IPS DF 6.9 (cell line): ENCODE data around the gene FOXF1.

Experiments used
- DNase-seq: peaks from one replicate; pipeline ENCODE4 v3.0.0-alpha.2; 2013; ENCODE audit warnings: low read depth, low spot score
- H3K27ac ChIP-seq: one replicate; pipeline ENCODE4 v1.5.1; 2013; ENCODE audit warnings: low read length, control low read depth
- H3K27me3 ChIP-seq: 2 replicates; pipeline ENCODE4 v1.6.1; 2013; ENCODE audit warnings: mild to moderate bottlenecking, low read length; ENCODE audit not compliant: control insufficient read depth, insufficient read depth
- H3K36me3 ChIP-seq: 2 replicates; pipeline ENCODE4 v1.6.1; 2013; ENCODE audit warnings: low read length; ENCODE audit not compliant: control insufficient read depth, insufficient read depth
- H3K4me1 ChIP-seq: 2 replicates; pipeline ENCODE4 v1.6.1; 2013; ENCODE audit warnings: low read length; ENCODE audit not compliant: control insufficient read depth, insufficient read depth
- H3K4me3 ChIP-seq: 2 replicates; pipeline ENCODE4 v1.5.1; 2013; ENCODE audit warnings: mild to moderate bottlenecking, low read length
- H3K9me3 ChIP-seq: 2 replicates; pipeline ENCODE4 v1.6.1; 2013; ENCODE audit warnings: low read length, inconsistent platforms; ENCODE audit not compliant: control insufficient read depth, insufficient read depth
- WGBS: extraction: QIAGEN DNeasy Blood & Tissue Kit; methylation state at CpG from one replicate; pipeline ENCODE4 v1.1.7; 2013; ENCODE audit warnings: mixed read lengths, missing lambda C conversion rate; ENCODE audit not compliant: insufficient read length, insufficient coverage; 5-methylcytosine and 5-hydroxymethylcytosine counted together

Gene FOXF1

GRCh38 chr16:86517652-86518258, 7.4 kb downstream of the FOXF1 start:
- Histone ChIP-seq H3K27ac (no peak overlapping the region), H3K9me3 (no peaks in the 10 kb centered on the region), H3K27me3 (peaks cover 52% of the 10 kb centered on the region), H3K36me3 (no peaks in the 10 kb centered on the region), H3K4me1 (peaks cover 2% of the 10 kb centered on the region), H3K4me3 (no peak overlapping the region)
- WGBS: no CpG with 5 or more reads among the region's 17 CpGs
- no peak for DNase-seq

- H3K27me3 ChIP-seq: peaks cover 40% of the 10 kb centered on the region
- whole genome bisulfite sequencing: no CpG with 5 or more reads among the region's 16 CpGs
Observed at GRCh38 chr16:86519007-86519648, 8.8 kb downstream of the FOXF1 start.

GRCh38 chr16:86519649-86520316, 9.5 kb downstream of the FOXF1 start:
- no CpG with 5 or more reads among the region's 31 CpGs for WGBS
- DNase-seq: no peak
- no peaks in the 10 kb centered on the region; the same call in 1 of the 2 replicates for H3K4me1 ChIP-seq
- H3K9me3 ChIP-seq: no peaks in the 10 kb centered on the region
- H3K36me3 ChIP-seq: no peaks in the 10 kb centered on the region
- H3K27me3 ChIP-seq: peaks cover 36% of the 10 kb centered on the region
- no peak overlapping the region for H3K4me3 ChIP-seq
- no peak overlapping the region for H3K27ac ChIP-seq

More at GRCh38 chr16:86519007-86519648, 8.8 kb downstream of the FOXF1 start:
- Histone ChIP-seq H3K36me3 (no peaks in the 10 kb centered on the region), H3K27ac (no peak overlapping the region), H3K4me3 (no peak overlapping the region), H3K4me1 (no peaks in the 10 kb centered on the region; the same call in 1 of the 2 replicates), H3K9me3 (no peaks in the 10 kb centered on the region)
- no peak for DNase-seq

- no CpG with 5 or more reads among the region's 30 CpGs for WGBS
- Histone ChIP-seq H3K27me3 (peaks cover 29% of the 10 kb centered on the region), H3K27ac (no peak overlapping the region), H3K4me1 (no peaks in the 10 kb centered on the region; the same call in 1 of the 2 replicates), H3K4me3 (no peak overlapping the region), H3K9me3 (no peaks in the 10 kb centered on the region), H3K36me3 (no peaks in the 10 kb centered on the region)
- no peak for DNase-seq
Observed at GRCh38 chr16:86520317-86521210, 10.2 kb downstream of the FOXF1 start.

GRCh38 chr16:86521236-86522197, 11.2 kb downstream of the FOXF1 start:
- WGBS: no CpG with 5 or more reads among the region's 35 CpGs
- H3K9me3 ChIP-seq: no peaks in the 10 kb centered on the region
- H3K4me3 ChIP-seq: no peak overlapping the region
- no peaks in the 10 kb centered on the region for H3K36me3 ChIP-seq
- no peak overlapping the region for H3K27ac ChIP-seq
- H3K4me1 ChIP-seq: no peaks in the 10 kb centered on the region
- no peak for DNase-seq
- peaks cover 19% of the 10 kb centered on the region for H3K27me3 ChIP-seq

GRCh38 chr16:86522634-86523033, 12.3 kb downstream of the FOXF1 start:
- Histone ChIP-seq H3K9me3 (no peaks in the 10 kb centered on the region), H3K27me3 (peaks cover 8% of the 10 kb centered on the region; the same call in 1 of the 2 replicates), H3K4me1 (no peaks in the 10 kb centered on the region; the same call in 1 of the 2 replicates), H3K4me3 (no peak overlapping the region), H3K27ac (no peak overlapping the region), H3K36me3 (no peaks in the 10 kb centered on the region)
- no peak for DNase-seq
- no CpG with 5 or more reads among the region's 16 CpGs for WGBS

- no peaks in the 10 kb centered on the region for H3K9me3 ChIP-seq
- no peak overlapping the region for H3K4me3 ChIP-seq
- H3K27ac ChIP-seq: no peak overlapping the region
- no peaks in the 10 kb centered on the region; the same call in 1 of the 2 replicates for H3K4me1 ChIP-seq
- WGBS: no CpG with 5 or more reads among the region's 5 CpGs
- DNase-seq: no peak
- H3K27me3 ChIP-seq: peaks cover 3% of the 10 kb centered on the region; the same call in 1 of the 2 replicates
- H3K36me3 ChIP-seq: no peaks in the 10 kb centered on the region
Observed at GRCh38 chr16:86523166-86523740, 12.9 kb downstream of the FOXF1 start.

GRCh38 chr16:86524029-86524428, 13.7 kb downstream of the FOXF1 start:
- H3K9me3 ChIP-seq: no peaks in the 10 kb centered on the region
- no peaks in the 10 kb centered on the region; the same call in 1 of the 2 replicates for H3K4me1 ChIP-seq
- no peak overlapping the region for H3K27ac ChIP-seq
- no peak for DNase-seq
- H3K36me3 ChIP-seq: no peaks in the 10 kb centered on the region
- no peak overlapping the region for H3K4me3 ChIP-seq
- WGBS: no CpG with 5 or more reads among the region's 6 CpGs
- no peaks in the 10 kb centered on the region; the same call in 1 of the 2 replicates for H3K27me3 ChIP-seq

GRCh38 chr16:86525696-86526095, 15.4 kb downstream of the FOXF1 start:
- no CpG with 5 or more reads among the region's 12 CpGs for WGBS
- H3K27me3 ChIP-seq: no peaks in the 10 kb centered on the region

More at GRCh38 chr16:86525696-86526095, 15.4 kb downstream of the FOXF1 start:
- no peaks in the 10 kb centered on the region for H3K9me3 ChIP-seq
- no peak for DNase-seq
- H3K4me1 ChIP-seq: no peaks in the 10 kb centered on the region; the same call in 1 of the 2 replicates
- no peak overlapping the region for H3K4me3 ChIP-seq
- no peak overlapping the region for H3K27ac ChIP-seq
- no peaks in the 10 kb centered on the region for H3K36me3 ChIP-seq
